Testis (tissue), 2 donors: ENCODE data around the gene PVR.

Experiments used
- POLR2A ChIP-seq: fragments of 450-650 bp; IDR thresholded peaks from one replicate; pipeline ENCODE4 v1.6.1; 2017; ENCODE audit warnings: antibody characterized with exemption, mild to moderate bottlenecking, moderate library complexity
- TF ChIP-seq, protein P1 (sequence below), 3 experiments: fragments of 450-650 bp in 2 of 3; fragments of 200-600 bp in 1 of 3; sonication (generic) in 1 of 3; IDR thresholded peaks; one replicate each; pipeline ENCODE4 v1.5.1; 2016 to 2019; ENCODE audit warnings: antibody characterized with exemption in 3 of 3, mild to moderate bottlenecking in 2 of 3, moderate library complexity in 1 of 3

DNA sequence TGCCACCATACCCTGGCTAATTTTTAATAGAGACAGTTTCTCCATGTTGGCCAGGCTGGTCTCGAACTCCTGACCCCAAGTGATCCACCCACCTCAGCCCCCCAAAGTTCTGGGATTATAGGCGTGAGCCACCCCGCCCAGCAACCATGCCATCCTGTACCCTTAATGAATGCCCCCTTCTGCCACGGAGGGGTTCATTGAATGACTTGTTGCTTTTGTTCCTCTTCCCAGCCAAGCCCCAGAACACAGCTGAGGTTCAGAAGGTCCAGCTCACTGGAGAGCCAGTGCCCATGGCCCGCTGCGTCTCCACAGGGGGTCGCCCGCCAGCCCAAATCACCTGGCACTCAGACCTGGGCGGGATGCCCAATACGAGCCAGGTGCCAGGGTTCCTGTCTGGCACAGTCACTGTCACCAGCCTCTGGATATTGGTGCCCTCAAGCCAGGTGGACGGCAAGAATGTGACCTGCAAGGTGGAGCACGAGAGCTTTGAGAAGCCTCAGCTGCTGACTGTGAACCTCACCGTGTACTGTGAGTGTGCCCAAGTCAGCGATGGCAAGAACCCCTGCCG, 6.0 kb downstream of the PVR start:
- TF ChIP-seq, protein P1, sequence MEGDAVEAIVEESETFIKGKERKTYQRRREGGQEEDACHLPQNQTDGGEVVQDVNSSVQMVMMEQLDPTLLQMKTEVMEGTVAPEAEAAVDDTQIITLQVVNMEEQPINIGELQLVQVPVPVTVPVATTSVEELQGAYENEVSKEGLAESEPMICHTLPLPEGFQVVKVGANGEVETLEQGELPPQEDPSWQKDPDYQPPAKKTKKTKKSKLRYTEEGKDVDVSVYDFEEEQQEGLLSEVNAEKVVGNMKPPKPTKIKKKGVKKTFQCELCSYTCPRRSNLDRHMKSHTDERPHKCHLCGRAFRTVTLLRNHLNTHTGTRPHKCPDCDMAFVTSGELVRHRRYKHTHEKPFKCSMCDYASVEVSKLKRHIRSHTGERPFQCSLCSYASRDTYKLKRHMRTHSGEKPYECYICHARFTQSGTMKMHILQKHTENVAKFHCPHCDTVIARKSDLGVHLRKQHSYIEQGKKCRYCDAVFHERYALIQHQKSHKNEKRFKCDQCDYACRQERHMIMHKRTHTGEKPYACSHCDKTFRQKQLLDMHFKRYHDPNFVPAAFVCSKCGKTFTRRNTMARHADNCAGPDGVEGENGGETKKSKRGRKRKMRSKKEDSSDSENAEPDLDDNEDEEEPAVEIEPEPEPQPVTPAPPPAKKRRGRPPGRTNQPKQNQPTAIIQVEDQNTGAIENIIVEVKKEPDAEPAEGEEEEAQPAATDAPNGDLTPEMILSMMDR (IDR thresholded peaks at IDR 0.05): no peak
- TF ChIP-seq POLR2A: no peak
